Fibroblast of lung (primary cell): Measurements from ENCODE around the gene GLYR1. TPM values are rescaled to one million over a fixed set of nuclear protein-coding genes. Genes with fewer than 3 reads are reported as not detected.

Experiments used
- DNase-seq, 2 donors: peaks; one replicate each; pipeline versions ENCODE4 v3.0.0 to v3.0.0-alpha.2; 2010; ENCODE audit warnings: low read depth in 2 of 2
- H2AFZ ChIP-seq: 2 replicates; pipeline ENCODE4 v1.5.1; 2012; ENCODE audit warnings: low read length, control low read depth, inconsistent platforms
- H3K27ac ChIP-seq: 2 replicates; pipeline ENCODE4 v1.5.1; 2011; ENCODE audit warnings: low read length, control low read depth; ENCODE audit not compliant: insufficient read depth
- H3K27me3 ChIP-seq: 2 replicates; pipeline ENCODE4 v1.5.1; 2011; ENCODE audit warnings: mild to moderate bottlenecking, low read length; ENCODE audit not compliant: control insufficient read depth, insufficient read depth
- H3K36me3 ChIP-seq: 2 replicates; pipeline ENCODE4 v1.5.1; 2011; ENCODE audit warnings: low read length; ENCODE audit not compliant: control insufficient read depth, insufficient read depth
- H3K4me1 ChIP-seq: 2 replicates; pipeline ENCODE4 v1.5.1; 2011; ENCODE audit warnings: low read length; ENCODE audit not compliant: control insufficient read depth, insufficient read depth; ENCODE audit errors: extremely low read depth
- H3K4me2 ChIP-seq: 2 replicates; pipeline ENCODE4 v1.5.1; 2011; ENCODE audit warnings: low read length, control low read depth; ENCODE audit not compliant: insufficient read depth; ENCODE audit errors: extremely low read depth
- H3K4me3 ChIP-seq, 4 experiments: fragments of 200-600 bp in 1 of 4; sonication (generic) in 1 of 4; replicated peaks in 1 of 4; 2 replicates each; pipeline ENCODE4 v1.5.1; 2011 to 2016; ENCODE audit warnings: low read length in 4 of 4, low read depth in 3 of 4, mild to moderate bottlenecking in 3 of 4, control low read depth in 2 of 4, inconsistent platforms in 1 of 4, mixed read lengths in 1 of 4; ENCODE audit not compliant: insufficient read depth in 1 of 4; ENCODE audit errors: control extremely low read depth in 1 of 4
- H3K79me2 ChIP-seq: 2 replicates; pipeline ENCODE4 v1.5.1; 2012; ENCODE audit warnings: mild to moderate bottlenecking, low read length, inconsistent platforms; ENCODE audit not compliant: control insufficient read depth, insufficient read depth
- H3K9ac ChIP-seq: 2 replicates; pipeline ENCODE4 v1.5.1; 2011; ENCODE audit warnings: mild to moderate bottlenecking, low read length, control low read depth; ENCODE audit not compliant: insufficient read depth
- H3K9me3 ChIP-seq: 2 replicates; pipeline ENCODE4 v1.5.1; 2012; ENCODE audit warnings: low read depth, low read length; ENCODE audit not compliant: control insufficient read depth, insufficient read depth
- H4K20me1 ChIP-seq: 2 replicates; pipeline ENCODE4 v1.5.1; 2011; ENCODE audit warnings: low read length; ENCODE audit not compliant: control insufficient read depth, insufficient read depth; ENCODE audit errors: extremely low read depth
- EZH2 ChIP-seq: IDR thresholded peaks from 2 replicates; pipeline ENCODE4 v1.5.1; 2012; ENCODE audit warnings: low read length, control low read depth, mild to moderate bottlenecking; ENCODE audit errors: missing control alignments
- polyA plus RNA-seq, 2 donors: library from polyadenylated mRNA; depleted of rRNA in 1 of 2; stranded (reverse) in 1 of 2; unstranded in 1 of 2; fragments of >200 nt; gene quantifications; 2 replicates each; pipeline ENCODE4 v1.2.1, GENCODE V29; 2011 to 2012; ENCODE audit warnings: missing spikeins in 1 of 2
- total RNA-seq: library from RNA; depleted of rRNA; stranded (reverse); fragments of >200 nt; gene quantifications from 2 replicates; pipeline ENCODE4 v1.2.1, GENCODE V29; 2014
- TF ChIP-seq, protein P1 (sequence below), 2 donors: IDR thresholded peaks in 1 of 2; conservative IDR thresholded peaks in 1 of 2; 1 replicate in 1 of 2; 2 replicates in 1 of 2; pipeline ENCODE4 v1.5.1; 2011 to 2012; ENCODE audit warnings: low read length in 2 of 2, control low read depth in 1 of 2, inconsistent platforms in 1 of 2, low read depth in 1 of 2, mild to moderate bottlenecking in 1 of 2

The GLYR1 gene
- total and polyA plus RNA-seq, 2 donors (not counting 1 experiment from before 2014, with no cell fraction given), result 28.6 to 39.6 TPM

DNA sequence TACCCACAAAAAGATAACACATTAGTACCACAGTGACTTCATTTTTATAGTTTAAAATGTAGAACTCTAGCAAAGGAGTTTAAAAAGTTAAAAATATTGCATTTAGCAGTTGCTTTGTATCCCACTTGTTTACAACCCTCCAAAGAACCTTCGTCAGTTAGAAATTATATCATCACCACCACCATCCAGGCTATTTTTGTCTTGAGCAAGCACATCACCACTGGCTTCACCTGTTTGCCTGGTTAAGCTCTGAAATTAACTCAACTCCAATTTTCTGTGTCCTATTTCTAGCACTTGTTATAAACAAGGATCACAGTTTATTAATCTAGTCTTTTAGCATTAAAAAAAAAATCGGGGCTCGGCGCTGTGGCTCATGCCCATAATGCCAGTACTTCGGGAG, 6.1 kb downstream of the GLYR1 start:
- H3K9ac ChIP-seq, result no peak overlapping the region
- TF ChIP-seq EZH2, result no peak
- TF ChIP-seq, protein P1, sequence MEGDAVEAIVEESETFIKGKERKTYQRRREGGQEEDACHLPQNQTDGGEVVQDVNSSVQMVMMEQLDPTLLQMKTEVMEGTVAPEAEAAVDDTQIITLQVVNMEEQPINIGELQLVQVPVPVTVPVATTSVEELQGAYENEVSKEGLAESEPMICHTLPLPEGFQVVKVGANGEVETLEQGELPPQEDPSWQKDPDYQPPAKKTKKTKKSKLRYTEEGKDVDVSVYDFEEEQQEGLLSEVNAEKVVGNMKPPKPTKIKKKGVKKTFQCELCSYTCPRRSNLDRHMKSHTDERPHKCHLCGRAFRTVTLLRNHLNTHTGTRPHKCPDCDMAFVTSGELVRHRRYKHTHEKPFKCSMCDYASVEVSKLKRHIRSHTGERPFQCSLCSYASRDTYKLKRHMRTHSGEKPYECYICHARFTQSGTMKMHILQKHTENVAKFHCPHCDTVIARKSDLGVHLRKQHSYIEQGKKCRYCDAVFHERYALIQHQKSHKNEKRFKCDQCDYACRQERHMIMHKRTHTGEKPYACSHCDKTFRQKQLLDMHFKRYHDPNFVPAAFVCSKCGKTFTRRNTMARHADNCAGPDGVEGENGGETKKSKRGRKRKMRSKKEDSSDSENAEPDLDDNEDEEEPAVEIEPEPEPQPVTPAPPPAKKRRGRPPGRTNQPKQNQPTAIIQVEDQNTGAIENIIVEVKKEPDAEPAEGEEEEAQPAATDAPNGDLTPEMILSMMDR (conservative IDR thresholded peaks at IDR 0.05 in 1 of 2, IDR thresholded peaks at IDR 0.05 in 1 of 2; ENCODE audit: low read depth in 1 of 2, low read length in 2 of 2), result no peak
- H3K27ac ChIP-seq, result no peak overlapping the region
- H2AFZ ChIP-seq, result no peak overlapping the region
- H3K4me3 ChIP-seq, result no peak overlapping the region
- peaks cover 25% of the 10 kb centered on the region for H3K79me2 ChIP-seq
- peaks cover 10% of the 10 kb centered on the region for H3K36me3 ChIP-seq
- no peak for DNase-seq
- no peaks in the 10 kb centered on the region for H3K27me3 ChIP-seq
- H4K20me1 ChIP-seq, result no peaks in the 10 kb centered on the region
- no peak overlapping the region for H3K4me2 ChIP-seq
- no peaks in the 10 kb centered on the region for H3K4me1 ChIP-seq
- H3K9me3 ChIP-seq, result no peaks in the 10 kb centered on the region

DNA sequence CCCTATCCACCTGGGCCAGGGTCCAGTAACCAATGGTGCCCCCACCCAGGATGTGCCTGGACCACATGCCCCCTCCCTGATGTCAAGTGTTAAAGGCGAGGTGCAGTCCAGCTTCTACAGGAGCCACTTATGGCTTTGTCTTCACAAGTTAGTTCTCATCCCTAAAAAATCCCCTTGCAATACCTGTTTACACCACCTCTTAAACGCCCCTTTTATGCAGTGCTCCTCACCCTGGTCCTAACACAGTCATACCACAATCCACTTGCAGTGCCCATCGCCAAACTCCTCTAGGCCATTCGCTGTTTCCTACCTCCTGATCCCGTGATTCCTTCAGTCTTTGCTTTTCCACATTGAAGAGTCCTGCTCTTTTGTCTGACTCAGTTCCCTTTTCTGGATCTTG, 7.1 kb downstream of the GLYR1 start:
- Histone ChIP-seq H3K9ac (no peak overlapping the region), H3K27me3 (no peaks in the 10 kb centered on the region), H3K9me3 (no peaks in the 10 kb centered on the region), H3K4me2 (no peak overlapping the region), H4K20me1 (no peaks in the 10 kb centered on the region), H3K4me1 (no peaks in the 10 kb centered on the region), H3K4me3 (no peak overlapping the region), H3K36me3 (peaks cover 10% of the 10 kb centered on the region), H3K27ac (no peak overlapping the region), H3K79me2 (peaks cover 16% of the 10 kb centered on the region), H2AFZ (no peak overlapping the region)
- TF ChIP-seq EZH2, result no peak
- TF ChIP-seq, protein P1 (conservative IDR thresholded peaks at IDR 0.05 in 1 of 2, IDR thresholded peaks at IDR 0.05 in 1 of 2; ENCODE audit: low read depth in 1 of 2, low read length in 2 of 2), result no peak
- peak in 1 of 2 donors; percentile 13 for DNase-seq

DNA sequence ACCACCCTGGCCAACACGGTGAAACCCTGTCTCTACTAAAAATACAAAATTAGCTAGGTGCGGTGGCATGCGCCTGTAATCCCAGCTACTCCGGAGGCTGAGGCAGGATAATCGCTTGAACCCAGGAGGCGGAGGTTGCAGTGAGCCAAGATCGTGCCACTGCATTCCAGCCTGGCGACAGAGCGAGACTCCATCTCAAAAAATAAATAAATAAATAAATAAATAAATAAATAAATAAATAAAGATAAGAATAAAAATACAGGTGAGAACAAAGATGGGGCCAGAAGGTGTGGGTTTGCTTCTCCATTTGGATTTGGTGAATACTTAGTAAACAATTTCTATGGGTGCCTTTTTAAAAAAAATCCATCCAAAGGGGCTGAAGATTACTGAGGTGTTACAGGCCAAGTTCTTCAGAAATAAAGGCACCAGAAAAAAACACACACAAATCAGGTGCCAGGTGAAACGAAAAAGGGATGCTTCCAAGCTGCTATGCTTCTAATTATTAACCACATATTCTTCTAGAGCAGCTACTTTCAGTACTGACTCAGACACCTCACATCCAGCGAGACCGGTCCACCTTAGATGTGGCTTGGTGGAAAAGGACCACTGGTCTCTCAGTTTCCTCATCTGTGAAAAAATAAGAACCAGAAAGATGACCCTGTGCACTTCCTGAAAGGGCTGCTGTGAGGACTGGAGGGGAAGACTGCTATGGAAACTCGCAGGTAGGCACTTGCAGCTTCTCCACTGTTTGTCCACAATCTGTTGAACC, 9.2 kb downstream of the GLYR1 start:
- Histone ChIP-seq H3K36me3 (peaks cover 7% of the 10 kb centered on the region), H3K4me1 (no peaks in the 10 kb centered on the region), H3K79me2 (peaks cover 3% of the 10 kb centered on the region), H3K4me2 (no peak overlapping the region), H2AFZ (no peak overlapping the region), H4K20me1 (no peaks in the 10 kb centered on the region), H3K27ac (no peak overlapping the region), H3K9me3 (no peaks in the 10 kb centered on the region), H3K27me3 (no peaks in the 10 kb centered on the region), H3K4me3 (no peak overlapping the region), H3K9ac (no peak overlapping the region)
- no peak for TF ChIP-seq EZH2
- TF ChIP-seq, protein P1 (conservative IDR thresholded peaks at IDR 0.05 in 1 of 2, IDR thresholded peaks at IDR 0.05 in 1 of 2; ENCODE audit: low read depth in 1 of 2, low read length in 2 of 2), result no peak
- DNase-seq, result no peak
